ENCODE results near the gene C20orf96.

The C20orf96 gene

GRCh38 chr20:311609-312008, 21.1 kb upstream of the C20orf96 start:
- DNase-seq, result no peak

- no peak for DNase-seq
These were observed 20.1 kb upstream of the C20orf96 start for GRCh38 chr20:310645-311044.

- peak; percentile 94 for DNase-seq
These were observed 19.5 kb upstream of the C20orf96 start for GRCh38 chr20:309841-310644.

- no peak for DNase-seq
These were observed 18.8 kb upstream of the C20orf96 start for GRCh38 chr20:309306-309840.

GRCh38 chr20:308427-309038, 18.0 kb upstream of the C20orf96 start:
- no peak for DNase-seq

- no peak for DNase-seq
These were observed 15.2 kb upstream of the C20orf96 start for GRCh38 chr20:305745-306144.

- DNase-seq, result no peak
These were observed 11.6 kb upstream of the C20orf96 start for GRCh38 chr20:301886-302848.

- no peak for DNase-seq
These were observed 9.9 kb upstream of the C20orf96 start for GRCh38 chr20:300345-300990.

- no peak for DNase-seq
These were observed 8.3 kb upstream of the C20orf96 start for GRCh38 chr20:298776-299391.

GRCh38 chr20:297925-298775, 7.6 kb upstream of the C20orf96 start:
- DNase-seq, result peak; percentile 81

- DNase-seq, result peak; percentile 97
These were observed 6.8 kb upstream of the C20orf96 start, which contains the start of gene ZCCHC3 for GRCh38 chr20:297098-297924. TSS of gene ZCCHC3 (plus strand) at chr20:297570. CDS start at chr20:297587, 17 bp downstream.

GRCh38 chr20:295804-296203, 5.3 kb upstream of the C20orf96 start:
- DNase-seq, result no peak

GRCh38 chr20:294602-295001, 4.1 kb upstream of the C20orf96 start:
- DNase-seq, result no peak

- DNase-seq, result no peak
These were observed 862 bp downstream of the C20orf96 start for GRCh38 chr20:289693-290083.

GRCh38 chr20:288956-289692, 1.4 kb downstream of the C20orf96 start:
- DNase-seq, result no peak

- DNase-seq, result no peak
These were observed 4.0 kb downstream of the C20orf96 start for GRCh38 chr20:286508-286907.

GRCh38 chr20:284172-284571, 6.4 kb downstream of the C20orf96 start:
- no peak for DNase-seq

- no peak for DNase-seq
These were observed 11.7 kb downstream of the C20orf96 start for GRCh38 chr20:278607-279571.

All from retina (tissue), 1 donor.